ENCODE data around the gene BIVM. TPM values are rescaled to one million over a fixed set of nuclear protein-coding genes. Genes with fewer than 3 reads are reported as not detected.

Gene BIVM
- total RNA-seq, 1 experiment from 2014 or later: 14.9 TPM

GRCh38 chr13:102873653-102874052, 74.7 kb downstream of the BIVM start:
- Histone ChIP-seq H3K27me3 (replicated peaks; ENCODE audit: control insufficient read depth, insufficient read depth, low read length) (no peaks in the 10 kb centered on the region), H3K4me1 (no peaks in the 10 kb centered on the region), H3K4me3 (ENCODE audit: low read depth, low read length) (no peak overlapping the region), H3K9me3 (no peaks in the 10 kb centered on the region), H3K36me3 (ENCODE audit: control insufficient read depth, insufficient read depth, low read length) (no peaks in the 10 kb centered on the region)
- Mint-ChIP-seq H3K9me3 (ENCODE audit: unreplicated experiment) (no peaks in the 10 kb centered on the region), H3K4me3 (ENCODE audit: unreplicated experiment) (no peak overlapping the region), H3K4me1 (ENCODE audit: low read depth, unreplicated experiment) (no peaks in the 10 kb centered on the region), H3K27me3 (ENCODE audit: insufficient read depth, unreplicated experiment) (no peaks in the 10 kb centered on the region), H3K27ac (ENCODE audit: unreplicated experiment) (no peak overlapping the region), H3K36me3 (ENCODE audit: insufficient read depth, unreplicated experiment) (peaks cover 16% of the 10 kb centered on the region)
- no peak for DNase-seq
- intact Hi-C loops (cut with micrococcal nuclease; ENCODE audit: unreplicated experiment): no loop called here
- TF ChIP-seq, protein P1, sequence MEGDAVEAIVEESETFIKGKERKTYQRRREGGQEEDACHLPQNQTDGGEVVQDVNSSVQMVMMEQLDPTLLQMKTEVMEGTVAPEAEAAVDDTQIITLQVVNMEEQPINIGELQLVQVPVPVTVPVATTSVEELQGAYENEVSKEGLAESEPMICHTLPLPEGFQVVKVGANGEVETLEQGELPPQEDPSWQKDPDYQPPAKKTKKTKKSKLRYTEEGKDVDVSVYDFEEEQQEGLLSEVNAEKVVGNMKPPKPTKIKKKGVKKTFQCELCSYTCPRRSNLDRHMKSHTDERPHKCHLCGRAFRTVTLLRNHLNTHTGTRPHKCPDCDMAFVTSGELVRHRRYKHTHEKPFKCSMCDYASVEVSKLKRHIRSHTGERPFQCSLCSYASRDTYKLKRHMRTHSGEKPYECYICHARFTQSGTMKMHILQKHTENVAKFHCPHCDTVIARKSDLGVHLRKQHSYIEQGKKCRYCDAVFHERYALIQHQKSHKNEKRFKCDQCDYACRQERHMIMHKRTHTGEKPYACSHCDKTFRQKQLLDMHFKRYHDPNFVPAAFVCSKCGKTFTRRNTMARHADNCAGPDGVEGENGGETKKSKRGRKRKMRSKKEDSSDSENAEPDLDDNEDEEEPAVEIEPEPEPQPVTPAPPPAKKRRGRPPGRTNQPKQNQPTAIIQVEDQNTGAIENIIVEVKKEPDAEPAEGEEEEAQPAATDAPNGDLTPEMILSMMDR (IDR thresholded peaks at IDR 0.05; ENCODE audit: insufficient read depth in 1 of 2, low read depth in 1 of 2, low read length in 1 of 2, severe bottlenecking in 1 of 2, unreplicated experiment in 1 of 2): no peak
- ChIA-PET POLR2A (no interaction called here), CTCF (interaction anchor here (0.6 kb wide), 1 partner anchor 100 kb away, joined by 3 read pairs; the partner anchor contains the start of gene TEX30)
- BruUV-seq (replicated peaks): no TSS peak

GRCh38 chr13:102875256-102875655, 76.3 kb downstream of the BIVM start:
- TF ChIP-seq, protein P1 (IDR thresholded peaks at IDR 0.05; ENCODE audit: insufficient read depth in 1 of 2, low read depth in 1 of 2, low read length in 1 of 2, severe bottlenecking in 1 of 2, unreplicated experiment in 1 of 2): no peak
- no peak overlapping the region for H3K27ac Mint-ChIP-seq (ENCODE audit: unreplicated experiment)
- H3K9me3 Mint-ChIP-seq (ENCODE audit: unreplicated experiment): no peaks in the 10 kb centered on the region
- BruUV-seq (replicated peaks): no TSS peak
- H3K27me3 Mint-ChIP-seq (ENCODE audit: insufficient read depth, unreplicated experiment): no peaks in the 10 kb centered on the region
- no peaks in the 10 kb centered on the region for H3K9me3 ChIP-seq
- no peaks in the 10 kb centered on the region for H3K4me1 Mint-ChIP-seq (ENCODE audit: low read depth, unreplicated experiment)
- DNase-seq: no peak
- H3K27me3 ChIP-seq (replicated peaks; ENCODE audit: control insufficient read depth, insufficient read depth, low read length): no peaks in the 10 kb centered on the region
- H3K4me3 ChIP-seq (ENCODE audit: low read depth, low read length): no peak overlapping the region
- no peaks in the 10 kb centered on the region for H3K36me3 ChIP-seq (ENCODE audit: control insufficient read depth, insufficient read depth, low read length)
- H3K36me3 Mint-ChIP-seq (ENCODE audit: insufficient read depth, unreplicated experiment): peaks cover 16% of the 10 kb centered on the region
- ChIA-PET CTCF (no interaction called here), POLR2A (no interaction called here)
- H3K4me1 ChIP-seq: no peaks in the 10 kb centered on the region
- intact Hi-C loops (cut with micrococcal nuclease; ENCODE audit: unreplicated experiment): no loop called here
- H3K4me3 Mint-ChIP-seq (ENCODE audit: unreplicated experiment): no peak overlapping the region

GRCh38 chr13:102877303-102877702, 78.4 kb downstream of the BIVM start:
- POLR2A ChIA-PET: no interaction called here

More at GRCh38 chr13:102877303-102877702, 78.4 kb downstream of the BIVM start:
- DNase-seq: no peak
- Histone ChIP-seq H3K27me3 (replicated peaks; ENCODE audit: control insufficient read depth, insufficient read depth, low read length) (no peaks in the 10 kb centered on the region), H3K4me3 (ENCODE audit: low read depth, low read length) (no peak overlapping the region), H3K4me1 (no peaks in the 10 kb centered on the region), H3K9me3 (no peaks in the 10 kb centered on the region), H3K36me3 (ENCODE audit: control insufficient read depth, insufficient read depth, low read length) (no peaks in the 10 kb centered on the region)
- intact Hi-C loops (cut with micrococcal nuclease; ENCODE audit: unreplicated experiment): no loop called here
- CTCF ChIA-PET: no interaction called here
- H3K4me3 Mint-ChIP-seq (ENCODE audit: unreplicated experiment): no peak overlapping the region
- H3K36me3 Mint-ChIP-seq (ENCODE audit: insufficient read depth, unreplicated experiment): peaks cover 14% of the 10 kb centered on the region
- no peak overlapping the region for H3K27ac Mint-ChIP-seq (ENCODE audit: unreplicated experiment)
- TF ChIP-seq, protein P1 (IDR thresholded peaks at IDR 0.05; ENCODE audit: insufficient read depth in 1 of 2, low read depth in 1 of 2, low read length in 1 of 2, severe bottlenecking in 1 of 2, unreplicated experiment in 1 of 2): no peak
- no TSS peak for BruUV-seq (replicated peaks)
- no peaks in the 10 kb centered on the region for H3K9me3 Mint-ChIP-seq (ENCODE audit: unreplicated experiment)
- no peaks in the 10 kb centered on the region for H3K4me1 Mint-ChIP-seq (ENCODE audit: low read depth, unreplicated experiment)
- no peaks in the 10 kb centered on the region for H3K27me3 Mint-ChIP-seq (ENCODE audit: insufficient read depth, unreplicated experiment)
